Ovary (tissue), 3 donors: Measurements from ENCODE around the gene MKS1.

Experiments used
- EP300 ChIP-seq: sonication (generic); formaldehyde crosslinking; IDR thresholded peaks from one replicate; pipeline ENCODE4 v1.6.1; 2017; ENCODE audit warnings: antibody characterized with exemption
- POLR2A ChIP-seq: fragments of 450-650 bp; IDR thresholded peaks from one replicate; pipeline ENCODE4 v1.6.1; 2017; ENCODE audit warnings: antibody characterized with exemption, mild to moderate bottlenecking, moderate library complexity
- TF ChIP-seq, protein P1 (sequence below), 3 donors: fragments of 450-650 bp in 2 of 3; fragments of 200-600 bp in 1 of 3; IDR thresholded peaks; one replicate each; pipeline versions ENCODE4 v1.5.1 to v1.8.0; 2016 to 2022; ENCODE audit warnings: antibody characterized with exemption in 3 of 3, mild to moderate bottlenecking in 1 of 3
- donor health status: DM: no; HTN: no; CAD: no.

DNA sequence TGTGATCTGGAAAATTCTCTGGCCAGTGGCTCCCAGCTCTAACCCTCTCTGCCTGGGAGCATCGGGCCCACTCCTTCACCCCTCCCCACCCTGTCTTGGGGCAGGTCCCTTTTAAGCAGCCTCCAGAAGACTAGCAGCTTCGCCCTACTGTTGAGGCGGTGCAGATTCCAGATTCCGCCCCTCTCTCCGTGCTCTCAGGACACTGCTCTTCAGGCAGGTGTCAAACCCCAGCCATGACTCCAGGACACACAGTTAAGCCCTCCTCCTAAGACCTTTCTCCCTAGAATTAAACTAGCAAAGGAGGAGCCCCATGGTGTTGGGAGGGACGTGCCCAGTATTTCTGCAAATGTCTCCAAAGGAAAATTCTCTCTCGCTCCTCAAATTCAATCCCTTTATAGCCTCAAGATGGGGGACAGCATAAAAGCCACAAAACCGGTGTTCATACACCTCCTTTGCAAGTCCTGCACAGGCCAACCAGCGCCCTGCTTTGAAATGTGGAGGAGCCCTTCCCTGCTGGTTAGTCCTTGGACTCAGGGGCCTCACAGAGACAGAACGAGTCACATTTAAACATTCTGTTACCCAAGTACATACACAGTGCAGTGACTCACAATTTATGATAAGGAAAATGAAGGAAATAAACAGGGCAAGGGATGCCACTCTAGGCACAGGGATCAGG is 26.5 kb upstream of the MKS1 start:
- no peak for TF ChIP-seq EP300
- TF ChIP-seq, protein P1, sequence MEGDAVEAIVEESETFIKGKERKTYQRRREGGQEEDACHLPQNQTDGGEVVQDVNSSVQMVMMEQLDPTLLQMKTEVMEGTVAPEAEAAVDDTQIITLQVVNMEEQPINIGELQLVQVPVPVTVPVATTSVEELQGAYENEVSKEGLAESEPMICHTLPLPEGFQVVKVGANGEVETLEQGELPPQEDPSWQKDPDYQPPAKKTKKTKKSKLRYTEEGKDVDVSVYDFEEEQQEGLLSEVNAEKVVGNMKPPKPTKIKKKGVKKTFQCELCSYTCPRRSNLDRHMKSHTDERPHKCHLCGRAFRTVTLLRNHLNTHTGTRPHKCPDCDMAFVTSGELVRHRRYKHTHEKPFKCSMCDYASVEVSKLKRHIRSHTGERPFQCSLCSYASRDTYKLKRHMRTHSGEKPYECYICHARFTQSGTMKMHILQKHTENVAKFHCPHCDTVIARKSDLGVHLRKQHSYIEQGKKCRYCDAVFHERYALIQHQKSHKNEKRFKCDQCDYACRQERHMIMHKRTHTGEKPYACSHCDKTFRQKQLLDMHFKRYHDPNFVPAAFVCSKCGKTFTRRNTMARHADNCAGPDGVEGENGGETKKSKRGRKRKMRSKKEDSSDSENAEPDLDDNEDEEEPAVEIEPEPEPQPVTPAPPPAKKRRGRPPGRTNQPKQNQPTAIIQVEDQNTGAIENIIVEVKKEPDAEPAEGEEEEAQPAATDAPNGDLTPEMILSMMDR (IDR thresholded peaks at IDR 0.05), result no peak
- no peak for TF ChIP-seq POLR2A
